Adrenal gland (tissue), 5 donors: ENCODE data around the gene GLT8D2.
"Not testable (repeated sequence)": the region's sequence is repeated elsewhere in the genome, so short reads cannot be mapped to it uniquely, and the experiment has no call there.

Source experiments
- POLR2A ChIP-seq, 2 donors: fragments of 450-650 bp; IDR thresholded peaks; one replicate each; pipeline ENCODE4 v1.6.1; 2017; ENCODE audit warnings: antibody characterized with exemption in 2 of 2, mild to moderate bottlenecking in 2 of 2, moderate library complexity in 1 of 2
- TF ChIP-seq, protein P1 (sequence below), 6 experiments: fragments of 450-650 bp in 4 of 6; fragments of 200-600 bp in 2 of 6; sonication (generic) in 1 of 6; IDR thresholded peaks; 1 replicate in 5 of 6; 2 replicates in 1 of 6; pipeline versions ENCODE4 v1.5.1 to v1.8.0; 2016 to 2021; ENCODE audit warnings: antibody characterized with exemption in 6 of 6, mild to moderate bottlenecking in 2 of 6, moderate library complexity in 1 of 6
- donor health status: DM: no; HTN: no; CAD: no.

DNA sequence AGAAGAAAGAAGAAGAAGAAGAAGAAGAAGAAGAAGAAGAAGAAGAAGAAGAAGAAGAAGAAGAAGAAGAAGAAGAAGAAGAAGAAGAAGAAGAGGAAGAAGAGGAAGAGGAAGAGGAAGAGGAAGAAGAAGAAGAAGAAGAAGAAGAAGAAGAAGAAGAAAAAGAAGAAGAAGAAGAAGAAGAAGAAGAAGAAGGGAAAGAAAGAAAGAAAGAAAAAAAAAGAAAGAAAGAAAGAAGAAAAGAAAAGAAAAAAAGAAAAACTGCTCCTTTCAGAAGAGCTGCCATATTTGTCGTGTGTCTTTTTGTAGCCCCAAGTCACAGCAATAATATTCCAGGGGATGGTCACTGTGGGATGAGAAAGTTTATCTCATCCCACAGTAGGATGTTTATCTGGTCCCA, 28.1 kb downstream of the GLT8D2 start:
- TF ChIP-seq, protein P1, sequence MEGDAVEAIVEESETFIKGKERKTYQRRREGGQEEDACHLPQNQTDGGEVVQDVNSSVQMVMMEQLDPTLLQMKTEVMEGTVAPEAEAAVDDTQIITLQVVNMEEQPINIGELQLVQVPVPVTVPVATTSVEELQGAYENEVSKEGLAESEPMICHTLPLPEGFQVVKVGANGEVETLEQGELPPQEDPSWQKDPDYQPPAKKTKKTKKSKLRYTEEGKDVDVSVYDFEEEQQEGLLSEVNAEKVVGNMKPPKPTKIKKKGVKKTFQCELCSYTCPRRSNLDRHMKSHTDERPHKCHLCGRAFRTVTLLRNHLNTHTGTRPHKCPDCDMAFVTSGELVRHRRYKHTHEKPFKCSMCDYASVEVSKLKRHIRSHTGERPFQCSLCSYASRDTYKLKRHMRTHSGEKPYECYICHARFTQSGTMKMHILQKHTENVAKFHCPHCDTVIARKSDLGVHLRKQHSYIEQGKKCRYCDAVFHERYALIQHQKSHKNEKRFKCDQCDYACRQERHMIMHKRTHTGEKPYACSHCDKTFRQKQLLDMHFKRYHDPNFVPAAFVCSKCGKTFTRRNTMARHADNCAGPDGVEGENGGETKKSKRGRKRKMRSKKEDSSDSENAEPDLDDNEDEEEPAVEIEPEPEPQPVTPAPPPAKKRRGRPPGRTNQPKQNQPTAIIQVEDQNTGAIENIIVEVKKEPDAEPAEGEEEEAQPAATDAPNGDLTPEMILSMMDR (IDR thresholded peaks at IDR 0.05): not testable (repeated sequence)
- not testable (repeated sequence) for TF ChIP-seq POLR2A (IDR thresholded peaks at IDR 0.05)
